ENCODE measurements around the gene FGF8. TPM values are rescaled to one million over a fixed set of nuclear protein-coding genes. Genes with fewer than 3 reads are reported as not detected.

Gene FGF8
- total and polyA plus RNA-seq, 2 of the 4 experiments (the other 2 are of a cell fraction) = 0.17 TPM; not detected in 1

DNA sequence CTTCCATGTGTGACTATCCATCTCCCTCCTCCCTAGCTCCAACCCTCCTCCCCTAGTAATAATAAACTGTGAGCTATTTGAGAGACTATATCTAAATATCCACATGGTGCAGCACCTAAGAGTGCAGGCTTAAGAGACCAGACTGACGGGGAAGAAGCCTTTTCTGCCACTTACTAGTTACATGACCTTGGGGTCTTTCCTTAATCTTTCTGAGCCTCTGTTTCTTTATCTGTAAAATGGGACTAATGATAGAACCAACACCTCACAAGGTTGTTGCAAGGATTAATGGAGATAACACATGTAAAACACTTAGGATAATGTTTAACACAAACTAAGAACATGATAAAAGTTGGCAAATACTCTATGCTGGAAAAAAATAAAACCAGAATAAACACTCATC lies 43.8 kb downstream of the FGF8 start:
- no TSS peak for BruUV-seq (replicated peaks)
- CTCF ChIA-PET = interaction anchor here (1.0 kb wide), 1 partner anchor 519 kb away, joined by 6 read pairs; no protein-coding TSS in a partner anchor
- intact Hi-C loops (cut with micrococcal nuclease) = no loop called here

More for the DNA sequence above, 43.8 kb downstream of the FGF8 start:
- no peak overlapping the region for H4K5ac ChIP-seq (ENCODE audit: low read depth, low read length)
- H2AK9ac ChIP-seq (replicated peaks; ENCODE audit: low read depth, low read length, poor library complexity) = no peak overlapping the region
- no peak overlapping the region for H4K8ac ChIP-seq (ENCODE audit: low read depth in 2 of 2, low read length in 2 of 2)
- no peak overlapping the region for H3K9ac ChIP-seq (ENCODE audit: low read depth, low read length)
- H3K9me3 ChIP-seq (ENCODE audit: control insufficient read depth, insufficient read depth, low read length) = no peaks in the 10 kb centered on the region
- POLR2A ChIA-PET (ENCODE audit: unreplicated experiment) = no interaction called here
- no peaks in the 10 kb centered on the region for H3K9me1 ChIP-seq (ENCODE audit: insufficient read depth, low read length)
- no peak overlapping the region for H3K56ac ChIP-seq (ENCODE audit: extremely low read depth, insufficient read depth, low read length)
- H3K23ac ChIP-seq (ENCODE audit: low read depth, low read length) = no peak overlapping the region
- no peaks in the 10 kb centered on the region for H3K79me1 ChIP-seq (ENCODE audit: low read depth in 1 of 2, low read length in 2 of 2)
- no peaks in the 10 kb centered on the region for H4K20me1 ChIP-seq (ENCODE audit: insufficient read depth, low read length)
- no peak overlapping the region for H2BK5ac ChIP-seq (ENCODE audit: low read depth, low read length, poor library complexity, severe bottlenecking)
- no peak for DNase-seq
- H3K4me1 ChIP-seq (ENCODE audit: control insufficient read depth, insufficient read depth, low read length) = no peaks in the 10 kb centered on the region
- H3K4me3 ChIP-seq (ENCODE audit: insufficient read depth, low read depth, low read length) = no peak overlapping the region
- WGBS, 2 experiments (ENCODE audit: extremely low coverage in 2 of 2, insufficient read length in 1 of 2) = no CpG with 5 or more reads among the region's 1 CpG
- H2BK120ac ChIP-seq (ENCODE audit: low read depth, low read length) = no peak overlapping the region
- no peak overlapping the region for H2BK20ac ChIP-seq (ENCODE audit: low read depth, low read length)
- dilution Hi-C loops (cut with HindIII; ENCODE audit: low sequenced_read_pairs, unreplicated experiment) = no loop called here
- H2AFZ ChIP-seq (replicated peaks; ENCODE audit: low read length, poor library complexity) = no peak overlapping the region
- ATAC-seq (ENCODE audit: low read depth) = no peak
- H3K27me3 ChIP-seq (ENCODE audit: control insufficient read depth, insufficient read depth, low read length) = peaks cover 38% of the 10 kb centered on the region
- no peaks in the 10 kb centered on the region for H3K36me3 ChIP-seq (ENCODE audit: control insufficient read depth, insufficient read depth, low read length)
- no peak overlapping the region for H3K18ac ChIP-seq (ENCODE audit: low read depth, low read length)
- no peak overlapping the region for H3K4me2 ChIP-seq (ENCODE audit: low read depth, low read length)
- no peak overlapping the region for H4K91ac ChIP-seq (ENCODE audit: insufficient read depth, low read depth, low read length)
- H3K4ac ChIP-seq (ENCODE audit: low read depth, low read length) = no peak overlapping the region
- in situ Hi-C loops (cut with MboI; ENCODE audit: low sequenced_read_pairs) = no loop called here
- TF ChIP-seq BHLHE40 (IDR thresholded peaks at IDR 0.05; ENCODE audit: low read depth, low read length) (no peak), RAD21 (IDR thresholded peaks at IDR 0.05; ENCODE audit: low read length) (no peak), POLR2A (IDR thresholded peaks at IDR 0.05; ENCODE audit: low read depth, low read length) (no peak), CHD1 (IDR thresholded peaks at IDR 0.05; ENCODE audit: low read depth, low read length) (no peak), CEBPB (IDR thresholded peaks at IDR 0.05; ENCODE audit: low read depth, low read length) (no peak)
- TF ChIP-seq, protein P1, sequence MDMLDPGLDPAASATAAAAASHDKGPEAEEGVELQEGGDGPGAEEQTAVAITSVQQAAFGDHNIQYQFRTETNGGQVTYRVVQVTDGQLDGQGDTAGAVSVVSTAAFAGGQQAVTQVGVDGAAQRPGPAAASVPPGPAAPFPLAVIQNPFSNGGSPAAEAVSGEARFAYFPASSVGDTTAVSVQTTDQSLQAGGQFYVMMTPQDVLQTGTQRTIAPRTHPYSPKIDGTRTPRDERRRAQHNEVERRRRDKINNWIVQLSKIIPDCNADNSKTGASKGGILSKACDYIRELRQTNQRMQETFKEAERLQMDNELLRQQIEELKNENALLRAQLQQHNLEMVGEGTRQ (IDR thresholded peaks at IDR 0.05; ENCODE audit: low read depth, low read length) = no peak
- TF ChIP-seq, protein P2, sequence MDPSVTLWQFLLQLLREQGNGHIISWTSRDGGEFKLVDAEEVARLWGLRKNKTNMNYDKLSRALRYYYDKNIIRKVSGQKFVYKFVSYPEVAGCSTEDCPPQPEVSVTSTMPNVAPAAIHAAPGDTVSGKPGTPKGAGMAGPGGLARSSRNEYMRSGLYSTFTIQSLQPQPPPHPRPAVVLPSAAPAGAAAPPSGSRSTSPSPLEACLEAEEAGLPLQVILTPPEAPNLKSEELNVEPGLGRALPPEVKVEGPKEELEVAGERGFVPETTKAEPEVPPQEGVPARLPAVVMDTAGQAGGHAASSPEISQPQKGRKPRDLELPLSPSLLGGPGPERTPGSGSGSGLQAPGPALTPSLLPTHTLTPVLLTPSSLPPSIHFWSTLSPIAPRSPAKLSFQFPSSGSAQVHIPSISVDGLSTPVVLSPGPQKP (IDR thresholded peaks at IDR 0.05; ENCODE audit: borderline replicate concordance, low read depth, low read length) = no peak
- no peak overlapping the region for H3K14ac ChIP-seq (replicated peaks; ENCODE audit: low read depth, low read length)
- H3K27ac ChIP-seq (ENCODE audit: insufficient read depth, low read length) = no peak overlapping the region
- no peak overlapping the region for H2AK5ac ChIP-seq (ENCODE audit: low read depth, low read length)
- H2BK15ac ChIP-seq (ENCODE audit: low read depth, low read length) = no peak overlapping the region
